K562 (cell line): ENCODE data around the gene GNAT1.

ENCODE experiments used
- ATF6 ChIP-seq: sonication (generic); formaldehyde crosslinking; IDR thresholded peaks from 2 replicates; pipeline ENCODE4 v1.4.0; 2020; ENCODE audit warnings: mild to moderate bottlenecking, missing genetic modification reagents
- ETV6 ChIP-seq, 3 experiments: fragments of 150-350 bp in 1 of 3; sonication (generic) in 1 of 3; formaldehyde crosslinking in 1 of 3; IDR thresholded peaks; 2 replicates each; pipeline versions ENCODE4 v1.6.1 to v1.8.0; 2014 to 2022; ENCODE audit warnings: borderline replicate concordance in 2 of 3, low read depth in 2 of 3, antibody characterized with exemption in 1 of 3, low read length in 1 of 3, mild to moderate bottlenecking in 1 of 3, missing genetic modification reagents in 1 of 3
- GATAD2B ChIP-seq: fragments of 450-650 bp; IDR thresholded peaks from 2 replicates; pipeline ENCODE4 v1.6.1; 2017; ENCODE audit warnings: mild to moderate bottlenecking, borderline replicate concordance
- KAT2B ChIP-seq: IDR thresholded peaks from one replicate; pipeline ENCODE4 v1.6.1; 2012; ENCODE audit warnings: low read depth, mild to moderate bottlenecking, control low read depth, inconsistent platforms, low read length, moderate library complexity
- MNT ChIP-seq, 2 experiments: fragments of 450-650 bp; conservative IDR thresholded peaks; 2 replicates each; pipeline ENCODE4 v1.6.1; 2017; ENCODE audit warnings: mild to moderate bottlenecking in 2 of 2, moderate library complexity in 2 of 2
- NR2C2 ChIP-seq, 2 experiments: fragments of 200-800 bp in 1 of 2; sonication (Bioruptor generic) in 1 of 2; sonication (generic) in 1 of 2; formaldehyde crosslinking in 1 of 2; IDR thresholded peaks; 2 replicates each; pipeline versions ENCODE4 v1.6.1 to v1.8.0; 2016 to 2022; ENCODE audit warnings: mild to moderate bottlenecking in 1 of 2, missing compliant biosample characterization in 1 of 2, missing genetic modification characterization in 1 of 2, missing genetic modification reagents in 1 of 2
- SMC3 ChIP-seq: conservative IDR thresholded peaks from 2 replicates; pipeline ENCODE4 v1.6.1; 2011; ENCODE audit warnings: low read depth, low read length, improper control_type of control experiment; ENCODE audit not compliant: insufficient read depth
- SNRNP70 ChIP-seq: fragments of 200-400 bp; formaldehyde crosslinking; optimal IDR thresholded peaks from 2 replicates; pipeline ENCODE3; 2017; ENCODE audit warnings: low read depth, low read length
- USF1 ChIP-seq: sonication (generic); formaldehyde crosslinking; IDR thresholded peaks from 2 replicates; pipeline ENCODE4 v1.9.0; 2022; ENCODE audit warnings: mild to moderate bottlenecking, missing genetic modification reagents
- ZBTB17 ChIP-seq: fragments of 450-650 bp; formaldehyde crosslinking; IDR thresholded peaks from 2 replicates; pipeline ENCODE4 v1.4.0; 2020; ENCODE audit warnings: mild to moderate bottlenecking
- ZNF274 ChIP-seq: IDR thresholded peaks from 2 replicates; pipeline ENCODE4 v1.6.1; 2011; ENCODE audit warnings: low read depth, mild to moderate bottlenecking, low read length, moderate library complexity, borderline replicate concordance
- TF ChIP-seq, protein P1 (sequence below): fragments of 150-350 bp; conservative IDR thresholded peaks from 2 replicates; pipeline ENCODE4 v1.6.1; 2014; ENCODE audit warnings: low read length
- TF ChIP-seq, protein P2 (sequence below): sonication (generic); formaldehyde crosslinking; IDR thresholded peaks from 2 replicates; pipeline ENCODE4 v1.9.0; 2022; ENCODE audit warnings: mild to moderate bottlenecking, missing genetic modification reagents

DNA sequence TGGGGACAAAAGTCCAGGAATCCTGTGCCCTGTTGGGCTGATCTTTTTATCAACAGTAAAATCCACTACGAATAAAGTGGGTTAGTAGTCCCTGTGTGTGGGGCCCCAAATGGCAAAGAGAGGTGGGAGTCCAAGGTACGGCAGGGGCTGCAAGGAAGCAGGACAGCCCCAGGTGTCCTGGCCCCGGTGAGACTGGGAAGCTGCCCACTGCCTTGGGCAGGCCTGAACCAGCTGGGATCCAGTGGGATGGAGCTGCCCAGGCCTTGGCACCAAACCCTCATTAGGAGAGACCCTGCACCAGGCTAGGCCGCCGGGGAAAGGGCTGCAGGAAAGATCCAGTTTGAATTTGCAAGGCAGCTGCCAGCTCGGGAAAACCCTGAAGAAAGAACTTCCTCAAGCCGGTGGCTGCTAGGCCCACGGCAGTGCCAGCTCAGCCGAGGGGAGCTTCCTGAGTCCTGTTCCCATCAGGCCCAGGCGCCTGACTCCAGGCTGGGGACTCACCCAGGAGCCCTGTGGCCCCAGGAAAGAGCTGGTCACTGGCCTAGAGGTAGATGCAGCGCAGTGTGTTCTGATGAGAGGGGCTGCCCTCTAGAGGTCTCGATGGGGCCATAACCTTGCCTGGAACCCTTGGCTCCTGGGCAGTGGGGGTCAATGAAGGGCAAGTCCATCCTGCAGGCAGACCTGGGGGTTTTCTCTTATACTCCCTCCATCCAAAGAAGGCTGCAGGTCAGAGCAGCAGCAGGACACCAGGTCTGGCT is 30.2 kb downstream of the GNAT1 start:
- TF ChIP-seq ETV6 (IDR thresholded peaks at IDR 0.05; ENCODE audit: borderline replicate concordance in 1 of 2, low read depth in 2 of 2, low read length in 1 of 2) (no peak), ETV6 (CRISPR knock-in tag; IDR thresholded peaks at IDR 0.05; ENCODE audit: borderline replicate concordance) (no peak), ATF6 (CRISPR knock-in tag) (no peak), KAT2B (no peak), NR2C2 (CRISPR knock-in tag; IDR thresholded peaks at IDR 0.05) (no peak), NR2C2 (tag; IDR thresholded peaks at IDR 0.05) (no peak), MNT (conservative IDR thresholded peaks at IDR 0.05) (no peak), SNRNP70 (no peak), GATAD2B (no peak), ZNF274 (no peak), USF1 (CRISPR knock-in tag) (no peak), ZBTB17 (CRISPR knock-in tag) (no peak), SMC3 (no peak)
- TF ChIP-seq, protein P1, sequence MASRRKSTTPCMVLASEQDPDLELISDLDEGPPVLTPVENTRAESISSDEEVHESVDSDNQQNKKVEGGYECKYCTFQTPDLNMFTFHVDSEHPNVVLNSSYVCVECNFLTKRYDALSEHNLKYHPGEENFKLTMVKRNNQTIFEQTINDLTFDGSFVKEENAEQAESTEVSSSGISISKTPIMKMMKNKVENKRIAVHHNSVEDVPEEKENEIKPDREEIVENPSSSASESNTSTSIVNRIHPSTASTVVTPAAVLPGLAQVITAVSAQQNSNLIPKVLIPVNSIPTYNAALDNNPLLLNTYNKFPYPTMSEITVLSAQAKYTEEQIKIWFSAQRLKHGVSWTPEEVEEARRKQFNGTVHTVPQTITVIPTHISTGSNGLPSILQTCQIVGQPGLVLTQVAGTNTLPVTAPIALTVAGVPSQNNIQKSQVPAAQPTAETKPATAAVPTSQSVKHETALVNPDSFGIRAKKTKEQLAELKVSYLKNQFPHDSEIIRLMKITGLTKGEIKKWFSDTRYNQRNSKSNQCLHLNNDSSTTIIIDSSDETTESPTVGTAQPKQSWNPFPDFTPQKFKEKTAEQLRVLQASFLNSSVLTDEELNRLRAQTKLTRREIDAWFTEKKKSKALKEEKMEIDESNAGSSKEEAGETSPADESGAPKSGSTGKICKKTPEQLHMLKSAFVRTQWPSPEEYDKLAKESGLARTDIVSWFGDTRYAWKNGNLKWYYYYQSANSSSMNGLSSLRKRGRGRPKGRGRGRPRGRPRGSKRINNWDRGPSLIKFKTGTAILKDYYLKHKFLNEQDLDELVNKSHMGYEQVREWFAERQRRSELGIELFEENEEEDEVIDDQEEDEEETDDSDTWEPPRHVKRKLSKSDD: no peak
- TF ChIP-seq, protein P2, sequence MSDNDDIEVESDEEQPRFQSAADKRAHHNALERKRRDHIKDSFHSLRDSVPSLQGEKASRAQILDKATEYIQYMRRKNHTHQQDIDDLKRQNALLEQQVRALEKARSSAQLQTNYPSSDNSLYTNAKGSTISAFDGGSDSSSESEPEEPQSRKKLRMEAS (CRISPR knock-in tag): no peak
